Measurements from ENCODE around the gene B3GNT9.

The B3GNT9 gene

DNA sequence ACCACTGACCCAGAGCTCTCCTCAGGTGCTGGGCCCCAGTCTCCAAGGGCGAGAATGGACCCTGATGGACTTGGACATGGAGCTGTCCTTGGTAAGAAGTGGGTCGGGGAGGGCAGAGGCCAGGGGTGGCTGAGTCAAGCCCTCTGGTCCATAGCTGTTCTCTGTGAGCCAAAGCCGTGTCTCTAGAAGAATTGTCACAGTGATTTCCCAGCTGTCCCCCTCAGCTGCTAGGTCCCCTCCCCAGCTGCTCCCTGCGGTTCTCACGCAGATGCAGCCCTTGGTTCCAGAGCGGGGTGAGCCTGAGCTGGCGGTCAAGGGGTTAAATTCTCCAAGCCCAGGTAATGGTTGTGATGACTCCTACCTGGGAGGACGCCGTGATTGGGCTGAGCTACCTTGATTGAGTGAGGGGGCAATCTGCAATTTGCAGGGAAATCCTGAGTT is 18.2 kb upstream of the B3GNT9 start:
- ATAC-seq (ENCODE audit: insufficient read depth, low read depth) (no peak), DNase-seq (no peak)
- no peaks in the 10 kb centered on the region for H3K79me2 ChIP-seq (ENCODE audit: insufficient read depth, low read length)
- no peaks in the 10 kb centered on the region for H3K36me3 ChIP-seq (ENCODE audit: insufficient read depth, low read length)
- peaks cover under 1% of the 10 kb centered on the region for H3K27me3 ChIP-seq (ENCODE audit: insufficient read depth, low read length, poor library complexity)
- no peak overlapping the region for H2AFZ ChIP-seq (ENCODE audit: low read depth, low read length)
- no peak overlapping the region; a peak in 1 of 4 replicates for H3K4me3 ChIP-seq (ENCODE audit: low read depth in 1 of 2, low read length in 2 of 2)
- H3K27ac ChIP-seq (ENCODE audit: low read length) = no peak overlapping the region
- peaks cover 23% of the 10 kb centered on the region for H3K4me1 ChIP-seq (ENCODE audit: insufficient read depth, low read length)
- peak overlapping the region; percentile 63 for H3K4me2 ChIP-seq (ENCODE audit: insufficient read depth, low read length)
- peaks cover 10% of the 10 kb centered on the region for H4K20me1 ChIP-seq (ENCODE audit: insufficient read depth, low read length)
- peak overlapping the region; percentile 45; the same call in 1 of the 2 replicates for H3K9ac ChIP-seq (ENCODE audit: low read depth, low read length)
- TF ChIP-seq EZH2 (IDR thresholded peaks at IDR 0.05; ENCODE audit: borderline replicate concordance, low read depth, low read length, severe bottlenecking) (no peak), CTCF (IDR thresholded peaks at IDR 0.05; ENCODE audit: borderline replicate concordance, extremely low read depth, low read length, poor library complexity, severe bottlenecking) (no peak)
- H3K9me3 ChIP-seq (ENCODE audit: insufficient read depth, low read length, severe bottlenecking) = no peaks in the 10 kb centered on the region

GRCh38 chr16:67167588-67167987 is 16.8 kb upstream of the B3GNT9 start:
- ATAC-seq (ENCODE audit: insufficient read depth, low read depth) (no peak), DNase-seq (no peak)
- Histone ChIP-seq H2AFZ (ENCODE audit: low read depth, low read length) (no peak overlapping the region), H3K27ac (ENCODE audit: low read length) (no peak overlapping the region), H3K4me1 (ENCODE audit: insufficient read depth, low read length) (peaks cover 21% of the 10 kb centered on the region), H3K9me3 (ENCODE audit: insufficient read depth, low read length, severe bottlenecking) (no peaks in the 10 kb centered on the region), H3K4me2 (ENCODE audit: insufficient read depth, low read length) (no peak overlapping the region), H3K4me3 (ENCODE audit: low read depth in 1 of 2, low read length in 2 of 2) (no peak overlapping the region), H3K36me3 (ENCODE audit: insufficient read depth, low read length) (no peaks in the 10 kb centered on the region), H3K79me2 (ENCODE audit: insufficient read depth, low read length) (no peaks in the 10 kb centered on the region), H4K20me1 (ENCODE audit: insufficient read depth, low read length) (peaks cover 6% of the 10 kb centered on the region), H3K27me3 (ENCODE audit: insufficient read depth, low read length, poor library complexity) (no peaks in the 10 kb centered on the region), H3K9ac (ENCODE audit: low read depth, low read length) (no peak overlapping the region)
- no peak for TF ChIP-seq CTCF (IDR thresholded peaks at IDR 0.05; ENCODE audit: borderline replicate concordance, extremely low read depth, low read length, poor library complexity, severe bottlenecking)
- no peak for TF ChIP-seq EZH2 (IDR thresholded peaks at IDR 0.05; ENCODE audit: borderline replicate concordance, low read depth, low read length, severe bottlenecking)

DNA sequence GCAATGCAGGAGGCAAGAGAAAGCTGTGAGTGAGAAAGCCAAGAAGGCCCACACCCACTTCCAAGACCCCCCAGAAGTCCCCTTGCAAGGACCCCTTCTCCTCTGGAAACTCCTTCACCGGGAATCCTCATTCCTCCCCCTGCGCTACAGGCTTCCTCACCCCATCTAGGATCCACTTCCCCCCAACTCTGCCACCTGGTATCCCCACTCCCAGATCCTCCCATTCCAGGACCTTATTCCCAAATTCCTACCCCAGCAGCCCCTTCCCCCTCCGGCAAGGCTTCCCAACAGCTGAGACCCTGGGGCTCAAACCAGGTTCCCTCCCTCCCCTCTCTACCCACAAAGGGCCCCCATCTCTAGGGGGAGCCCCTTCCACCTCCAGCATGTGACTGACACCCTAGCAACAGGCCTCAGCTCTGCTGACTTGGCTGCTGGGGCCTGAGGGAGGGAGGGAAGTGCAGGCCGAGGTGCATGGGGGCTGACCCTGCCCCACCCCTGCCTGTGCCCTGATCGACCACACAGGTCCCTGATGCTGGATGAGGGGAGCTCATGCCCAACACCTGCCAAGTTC is 15.9 kb upstream of the B3GNT9 start:
- H3K4me1 ChIP-seq (ENCODE audit: insufficient read depth, low read length) = peaks cover 25% of the 10 kb centered on the region
- peaks cover 6% of the 10 kb centered on the region for H4K20me1 ChIP-seq (ENCODE audit: insufficient read depth, low read length)
- no peak overlapping the region for H3K9ac ChIP-seq (ENCODE audit: low read depth, low read length)
- H3K9me3 ChIP-seq (ENCODE audit: insufficient read depth, low read length, severe bottlenecking) = no peaks in the 10 kb centered on the region
- no peak overlapping the region for H3K4me2 ChIP-seq (ENCODE audit: insufficient read depth, low read length)
- H3K27ac ChIP-seq (ENCODE audit: low read length) = no peak overlapping the region
- TF ChIP-seq EZH2 (IDR thresholded peaks at IDR 0.05; ENCODE audit: borderline replicate concordance, low read depth, low read length, severe bottlenecking) (no peak), CTCF (IDR thresholded peaks at IDR 0.05; ENCODE audit: borderline replicate concordance, extremely low read depth, low read length, poor library complexity, severe bottlenecking) (no peak)
- ATAC-seq (ENCODE audit: insufficient read depth, low read depth) (no peak), DNase-seq (no peak)
- 0 out of 2 replicates have a peak, but pooled peaks cover 2% of the 10 kb centered on the region for H3K79me2 ChIP-seq (ENCODE audit: insufficient read depth, low read length)
- no peaks in the 10 kb centered on the region for H3K27me3 ChIP-seq (ENCODE audit: insufficient read depth, low read length, poor library complexity)
- no peak overlapping the region for H2AFZ ChIP-seq (ENCODE audit: low read depth, low read length)
- H3K36me3 ChIP-seq (ENCODE audit: insufficient read depth, low read length) = no peaks in the 10 kb centered on the region
- no peak overlapping the region for H3K4me3 ChIP-seq (ENCODE audit: low read depth in 1 of 2, low read length in 2 of 2)
